ENCODE results near the gene NCOA3. TPM values are rescaled to one million over a fixed set of nuclear protein-coding genes. Genes with fewer than 3 reads are reported as not detected.

Gene NCOA3
- total and polyA plus RNA-seq, 2 of the 8 experiments (the other 6 are each of a cell fraction or from before 2014, with no cell fraction given), result 7.9 to 24.7 TPM

GRCh38 chr20:47698142-47698541, 196.5 kb downstream of the NCOA3 start (continued):
- TF ChIP-seq SUZ12 (IDR thresholded peaks at IDR 0.05; ENCODE audit: low read length) (no peak), ATF2 (IDR thresholded peaks at IDR 0.05; ENCODE audit: low read length) (no peak), EZH2 (IDR thresholded peaks at IDR 0.05; ENCODE audit: low read depth, low read length, severe bottlenecking) (no peak)
